NCI-H460 (cell line): ENCODE results near the gene CSTPP1. TPM values are rescaled to one million over a fixed set of nuclear protein-coding genes. Genes with fewer than 3 reads are reported as not detected.
"Not testable (repeated sequence)": the region's sequence is repeated elsewhere in the genome, so short reads cannot be mapped to it uniquely, and the experiment has no call there.

Experiments used
- DNase-seq: peaks from one replicate; pipeline ENCODE4 v3.0.0-alpha.2; 2016; ENCODE audit warnings: low read depth; ENCODE audit errors: extremely low read depth
- total RNA-seq: library from RNA; depleted of rRNA; stranded (reverse); fragments of >200 nt; shearing (Covaris generic); gene quantifications from 2 replicates; pipeline ENCODE4 v1.2.3, GENCODE V29; 2014

The CSTPP1 gene
- total RNA-seq, 1 experiment from 2014 or later: 16.4 TPM

DNA sequence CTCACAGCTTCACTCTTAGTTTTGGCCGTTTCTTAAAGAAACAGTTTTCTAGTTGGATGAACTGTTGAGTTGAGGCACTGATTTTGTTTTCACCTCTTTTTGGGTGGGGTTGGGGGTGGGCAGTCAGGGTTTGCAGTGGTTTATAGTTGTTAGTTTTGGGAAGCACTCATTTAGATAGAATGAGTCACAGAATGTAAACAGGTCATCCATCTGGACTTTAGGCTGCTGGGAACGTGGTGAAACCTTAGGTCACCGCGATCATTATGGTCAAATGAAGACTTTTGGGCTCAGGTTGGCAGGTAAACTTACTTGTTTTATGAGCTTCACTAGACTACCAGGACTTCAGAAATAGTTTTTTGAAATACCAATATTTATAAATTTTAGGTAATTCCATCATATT lies 48.4 kb downstream of the CSTPP1 start:
- no peak for DNase-seq

DNA sequence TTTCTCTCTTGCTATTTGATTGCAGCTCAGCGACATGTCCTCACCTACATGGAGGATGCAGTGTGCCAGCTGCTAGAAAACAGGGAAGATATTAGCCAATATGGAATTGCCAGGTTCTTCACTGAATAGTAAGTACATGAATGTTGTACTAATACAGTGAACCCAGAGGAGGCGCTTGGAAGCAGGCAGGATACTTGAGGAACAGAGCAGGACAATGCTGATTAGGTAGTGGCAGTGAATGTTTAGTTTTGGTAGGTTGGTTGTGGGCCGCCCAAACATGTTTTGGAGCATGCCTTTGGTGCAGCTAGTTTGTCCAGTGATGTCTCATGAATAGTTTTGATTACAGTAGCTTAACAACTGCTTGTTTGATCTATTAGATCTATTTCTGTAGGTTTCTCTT lies 50.6 kb downstream of the CSTPP1 start:
- no peak for DNase-seq

DNA sequence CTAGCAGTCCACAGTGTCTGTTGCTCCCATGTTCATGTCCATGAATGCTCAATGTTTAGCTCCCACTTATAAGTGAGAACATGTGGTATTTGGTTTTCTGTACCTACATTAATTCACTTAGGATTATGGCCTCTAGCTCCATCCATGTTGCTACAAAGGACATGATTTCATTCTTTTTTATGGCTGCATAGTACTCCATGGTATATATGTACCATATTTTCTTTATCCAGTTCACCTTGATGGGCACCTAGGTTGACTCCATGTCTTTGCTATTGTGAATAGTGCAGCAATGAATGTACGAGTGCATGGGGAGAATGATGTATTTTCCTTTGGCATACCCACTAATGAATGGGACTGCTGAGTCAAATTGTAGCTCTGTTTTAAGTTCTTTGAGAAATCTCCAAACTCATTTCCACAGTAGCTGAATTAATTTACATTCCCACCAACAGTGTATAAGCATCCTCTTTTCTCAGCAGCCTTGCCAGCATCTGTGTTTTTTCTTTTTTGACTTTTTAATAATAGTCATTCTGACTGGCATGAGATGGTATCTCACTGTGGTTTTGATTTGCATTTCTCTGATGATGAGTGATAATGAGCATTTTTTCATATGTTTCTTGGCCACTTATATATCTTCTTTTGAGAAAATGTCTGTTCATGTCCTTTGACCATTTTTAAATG lies 53.4 kb downstream of the CSTPP1 start:
- not testable (repeated sequence) for DNase-seq

DNA sequence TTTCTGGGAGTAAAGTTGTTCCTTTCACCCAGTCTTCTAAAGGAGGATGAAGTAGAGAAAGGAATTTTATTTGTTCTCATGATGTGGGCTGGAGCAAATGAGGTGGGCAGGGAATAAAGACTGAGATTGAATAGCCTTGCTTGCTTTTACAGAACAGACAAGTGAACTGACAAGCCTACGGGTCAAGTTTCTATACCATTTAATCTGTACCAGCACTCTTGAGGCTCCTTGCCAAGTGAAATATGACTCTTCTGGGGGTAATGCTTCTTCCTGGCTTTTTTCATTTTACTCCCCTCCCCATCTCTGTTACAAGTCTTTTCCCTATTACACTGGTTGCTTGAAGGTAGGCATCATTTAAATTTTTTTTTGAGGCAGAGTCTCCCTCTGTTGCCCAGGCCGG lies 54.8 kb downstream of the CSTPP1 start:
- DNase-seq: no peak

DNA sequence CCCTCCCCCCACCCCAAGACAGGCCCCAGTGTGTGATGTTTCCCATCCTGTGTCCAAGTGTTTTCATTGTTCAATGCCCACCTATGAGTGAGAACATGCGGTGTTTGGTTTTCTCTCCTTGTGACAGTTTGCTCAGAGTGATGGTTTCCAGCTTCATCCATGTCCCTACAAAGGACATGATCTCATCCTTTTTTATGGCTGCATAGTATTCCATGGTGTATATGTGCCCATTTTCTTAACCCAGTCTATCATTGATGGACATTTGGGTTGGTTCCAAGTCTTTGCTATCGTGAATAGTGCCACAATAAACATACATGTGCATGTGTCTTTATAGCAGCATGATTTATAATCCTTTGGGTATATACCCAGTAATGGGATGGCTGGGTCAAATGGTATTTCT lies 55.8 kb downstream of the CSTPP1 start:
- not testable (repeated sequence) for DNase-seq

DNA sequence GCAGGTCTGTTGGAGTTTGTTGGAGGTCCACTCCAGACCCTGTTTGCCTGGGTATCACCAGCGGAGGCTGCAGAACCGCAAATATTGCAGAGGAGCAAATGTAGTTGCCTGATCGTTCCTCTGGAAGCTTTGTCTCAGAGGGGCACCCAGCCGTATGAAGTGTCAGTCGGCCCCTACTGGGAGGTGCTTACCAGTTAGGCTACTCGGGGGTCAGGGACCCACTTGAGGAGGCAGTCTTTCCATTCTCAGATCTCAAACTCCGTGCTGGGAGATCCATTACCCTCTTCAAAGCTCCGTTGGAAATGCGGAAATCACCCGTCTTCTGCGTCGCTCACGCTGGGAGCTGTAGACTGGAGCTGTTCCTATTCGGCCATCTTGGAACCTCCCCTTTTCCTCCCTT lies 61.2 kb downstream of the CSTPP1 start:
- not testable (repeated sequence) for DNase-seq

DNA sequence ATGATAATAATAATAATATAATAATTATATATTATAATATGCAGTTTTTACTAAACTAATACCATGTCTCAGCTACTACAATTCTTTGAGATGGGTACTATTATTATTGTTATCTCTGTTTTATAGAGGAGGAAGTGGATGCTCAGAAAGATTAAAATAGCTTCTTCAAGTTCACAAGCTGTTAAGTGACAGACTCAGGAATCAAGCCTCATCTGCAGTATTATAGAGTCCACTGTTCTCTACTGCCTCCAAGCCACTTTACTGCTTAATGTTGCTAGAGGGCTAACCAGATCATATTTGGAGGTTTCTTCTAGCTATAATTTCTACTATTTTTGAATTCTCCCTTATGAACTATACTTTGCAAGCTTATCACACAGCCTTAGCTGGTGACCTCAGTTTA lies 62.7 kb downstream of the CSTPP1 start:
- DNase-seq: no peak

DNA sequence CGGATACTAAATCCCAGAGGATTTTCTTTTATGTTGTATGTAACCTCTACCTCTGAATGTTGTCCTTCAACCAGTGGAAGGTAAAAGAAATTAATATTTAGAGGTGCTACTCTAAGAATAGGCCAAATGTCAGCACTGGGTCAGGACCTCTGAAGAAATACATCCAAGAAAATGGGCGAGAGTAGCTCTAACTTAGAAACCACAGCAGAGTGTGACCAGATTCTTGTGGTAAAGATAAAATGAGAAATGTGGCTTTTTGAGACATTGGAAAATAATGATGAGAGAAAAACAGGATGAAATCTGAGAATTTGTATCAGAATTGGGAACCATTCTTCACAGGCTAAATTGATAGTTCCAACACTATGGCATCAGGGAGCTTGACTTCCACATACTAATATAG lies 63.5 kb downstream of the CSTPP1 start:
- DNase-seq: no peak

DNA sequence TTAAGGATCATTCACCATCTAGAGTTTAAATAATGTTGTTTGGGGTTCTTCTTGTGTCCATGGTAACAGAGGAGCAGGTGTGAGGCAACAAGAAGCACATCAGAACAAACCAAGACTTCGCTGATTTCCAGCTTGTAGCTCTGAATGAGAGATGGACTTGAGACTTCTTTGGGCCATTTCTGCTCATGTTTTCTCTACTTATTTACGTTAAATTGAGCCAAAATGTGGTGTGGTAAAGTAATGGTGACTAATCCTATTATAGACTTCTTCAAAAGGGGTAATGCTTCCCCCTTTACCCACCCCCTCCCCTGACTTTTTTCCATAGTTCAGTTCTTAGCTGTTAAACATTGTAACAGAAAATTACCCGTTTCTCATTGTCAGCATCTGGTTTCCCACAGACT lies 65.2 kb downstream of the CSTPP1 start:
- no peak for DNase-seq

DNA sequence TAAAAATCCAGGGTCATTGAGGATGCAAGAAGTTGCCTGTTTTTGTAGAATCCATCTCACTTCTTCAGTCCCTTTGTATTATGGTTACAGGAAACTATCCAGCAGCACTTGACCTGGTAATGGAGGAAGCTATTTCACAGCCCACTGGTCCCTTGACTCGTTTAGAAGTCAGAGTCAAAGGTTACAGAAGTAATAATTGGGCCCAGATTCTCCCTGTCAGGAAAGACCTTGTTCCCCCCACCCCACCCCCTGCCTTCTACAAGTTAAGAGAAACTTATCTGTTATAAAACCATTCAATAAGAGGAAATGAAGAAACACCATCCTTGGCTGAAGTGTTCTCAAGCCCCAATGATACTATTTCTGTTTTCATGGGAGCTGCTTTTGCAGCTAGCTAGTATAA lies 65.8 kb downstream of the CSTPP1 start:
- no peak for DNase-seq

DNA sequence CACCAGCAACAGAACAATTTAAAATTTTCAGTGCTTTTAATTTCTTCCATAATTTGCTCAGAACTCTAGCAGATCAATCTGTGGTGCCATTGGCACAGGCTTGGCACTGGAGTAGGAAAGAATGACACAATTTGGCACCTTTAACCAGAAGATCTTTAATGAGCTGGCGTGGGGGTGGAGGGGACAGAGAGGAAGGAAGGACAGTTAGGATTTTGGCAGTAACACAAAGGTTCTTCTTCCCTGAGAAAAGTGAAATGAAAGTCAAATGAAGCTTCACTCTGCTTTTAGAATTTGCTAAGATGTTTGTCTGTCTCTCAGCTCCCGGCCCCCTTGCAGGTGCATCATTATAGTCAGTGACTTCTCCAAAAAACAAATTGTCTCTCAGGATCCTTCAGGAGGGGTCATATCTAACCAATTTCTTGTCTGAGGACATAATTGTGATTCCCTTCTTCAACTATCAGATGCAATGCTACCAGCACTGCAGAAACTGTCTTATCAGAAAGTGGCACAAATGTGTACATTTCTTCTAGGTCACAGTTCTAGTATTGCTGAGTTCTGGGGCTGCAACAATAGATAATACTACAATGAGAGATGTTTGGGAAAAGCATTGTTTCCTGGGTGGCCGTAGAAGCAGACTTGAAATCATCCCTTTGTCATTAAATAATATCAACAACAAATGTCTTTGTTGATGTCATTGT lies 66.8 kb downstream of the CSTPP1 start:
- no peak for DNase-seq

DNA sequence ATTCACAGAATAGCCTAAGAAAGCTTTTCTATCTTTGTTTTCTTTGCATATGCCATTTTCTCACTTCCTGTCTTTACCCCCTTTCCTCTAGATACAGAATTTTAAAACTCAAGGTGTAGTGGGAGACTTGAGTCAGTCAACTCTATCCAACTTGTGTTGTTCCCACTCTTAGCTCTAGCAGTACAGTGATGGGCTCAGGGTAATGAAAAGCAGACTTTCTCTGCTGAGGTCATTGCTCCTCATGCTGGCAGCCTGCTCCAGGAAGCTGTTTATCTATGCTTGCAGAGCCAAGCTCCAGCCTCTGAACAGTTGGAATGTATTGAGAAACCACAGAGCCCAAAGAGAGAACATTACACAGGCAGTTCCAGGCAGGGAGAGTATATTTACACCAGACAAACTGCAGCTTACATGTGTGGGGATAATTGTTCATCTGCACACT lies 68.1 kb downstream of the CSTPP1 start:
- DNase-seq: no peak

DNA sequence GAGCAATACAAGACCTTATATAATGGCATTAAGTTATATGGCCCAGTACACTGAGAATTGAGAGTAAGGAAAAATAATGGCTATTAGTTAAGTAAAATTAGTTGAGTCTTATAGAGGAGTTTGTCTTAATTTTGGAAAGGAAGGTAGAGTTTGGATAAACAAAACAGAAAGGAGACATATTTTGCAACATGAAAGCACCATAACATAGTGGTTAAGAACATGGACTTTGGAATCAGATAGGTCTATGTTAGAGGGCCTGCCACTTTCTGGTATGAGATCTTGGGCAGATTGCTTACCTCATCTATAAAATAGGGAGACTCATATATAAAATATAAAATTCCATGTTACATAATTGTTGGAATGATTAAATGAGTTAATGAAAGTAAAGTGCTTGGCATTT lies 68.9 kb downstream of the CSTPP1 start:
- DNase-seq: no peak

DNA sequence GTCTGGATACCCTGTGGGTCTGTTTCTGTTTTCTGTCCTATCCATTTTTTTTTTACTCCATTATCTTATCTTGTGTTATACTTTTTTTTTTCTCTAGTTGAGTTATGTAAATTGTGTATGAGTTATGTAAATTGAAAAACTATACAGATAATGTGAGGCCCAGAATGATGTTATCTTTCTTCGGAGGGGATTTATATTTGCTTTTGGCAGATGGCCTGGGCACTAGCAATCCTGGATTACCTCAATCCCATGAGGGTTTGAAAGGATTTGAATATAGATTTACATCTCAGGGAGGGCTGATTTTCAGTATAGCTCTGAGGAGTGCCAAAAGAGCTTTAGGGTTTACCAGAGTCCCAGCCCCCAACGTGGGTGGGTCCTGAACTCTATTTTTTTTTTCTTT lies 71.0 kb downstream of the CSTPP1 start:
- DNase-seq: no peak

DNA sequence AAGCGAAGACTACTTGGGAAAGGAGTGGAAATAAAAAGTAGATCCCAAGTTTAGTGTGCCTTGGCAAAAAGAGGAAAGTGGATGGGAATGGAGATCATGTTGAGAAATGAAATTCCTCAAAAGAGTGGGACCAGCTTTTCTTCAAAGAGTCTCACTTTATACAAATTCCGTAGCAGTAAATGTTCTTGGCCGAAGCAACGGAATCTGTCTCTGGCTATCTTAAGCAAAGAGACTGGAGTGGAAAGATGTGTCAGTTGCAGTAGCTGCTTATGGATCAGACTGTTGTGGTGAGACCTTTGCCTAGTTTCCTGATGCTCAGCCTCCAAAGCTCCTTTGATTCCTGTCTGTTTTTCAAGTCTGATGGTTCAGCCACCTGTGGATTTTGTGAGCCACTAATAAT lies 73.6 kb downstream of the CSTPP1 start:
- DNase-seq: no peak

DNA sequence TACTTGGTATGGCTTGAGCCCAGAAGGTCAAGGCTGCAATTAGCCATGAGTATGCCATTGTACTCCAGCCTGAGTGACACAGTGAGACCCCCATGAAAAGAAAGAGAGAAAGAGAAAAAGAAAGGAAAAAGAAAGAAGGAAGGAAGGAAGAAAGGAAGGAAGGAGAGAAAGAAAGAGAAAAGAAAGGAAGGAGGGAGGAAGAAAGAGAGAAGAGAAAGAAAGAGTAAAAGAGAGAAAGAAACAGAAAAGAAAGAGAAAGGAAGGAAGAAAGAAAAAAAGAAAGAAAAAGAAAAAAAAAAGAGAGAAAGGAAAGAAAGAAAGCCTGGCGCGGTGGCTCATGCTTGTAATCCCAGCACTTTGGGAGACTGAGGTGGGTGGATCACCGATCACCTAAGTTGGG lies 77.5 kb downstream of the CSTPP1 start:
- DNase-seq: no peak

DNA sequence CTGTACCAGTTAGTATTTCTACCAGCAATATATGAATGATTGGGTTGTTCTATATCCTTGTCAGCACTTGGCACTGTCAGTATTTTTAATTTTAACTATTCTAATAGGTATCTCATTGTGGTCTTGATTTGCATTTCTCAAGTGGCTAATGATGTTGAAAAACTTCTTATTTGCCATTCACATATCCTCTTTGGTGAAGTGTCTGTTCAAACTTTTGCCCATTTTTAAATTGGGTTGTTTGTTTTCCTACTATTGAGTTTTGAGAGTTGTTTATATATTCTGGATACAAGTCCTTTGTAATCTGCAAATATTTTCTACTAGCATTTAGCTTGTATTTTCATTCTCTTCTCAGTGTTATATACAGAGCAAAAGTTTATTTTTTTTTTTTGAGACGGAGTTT lies 82.1 kb downstream of the CSTPP1 start:
- no peak for DNase-seq

DNA sequence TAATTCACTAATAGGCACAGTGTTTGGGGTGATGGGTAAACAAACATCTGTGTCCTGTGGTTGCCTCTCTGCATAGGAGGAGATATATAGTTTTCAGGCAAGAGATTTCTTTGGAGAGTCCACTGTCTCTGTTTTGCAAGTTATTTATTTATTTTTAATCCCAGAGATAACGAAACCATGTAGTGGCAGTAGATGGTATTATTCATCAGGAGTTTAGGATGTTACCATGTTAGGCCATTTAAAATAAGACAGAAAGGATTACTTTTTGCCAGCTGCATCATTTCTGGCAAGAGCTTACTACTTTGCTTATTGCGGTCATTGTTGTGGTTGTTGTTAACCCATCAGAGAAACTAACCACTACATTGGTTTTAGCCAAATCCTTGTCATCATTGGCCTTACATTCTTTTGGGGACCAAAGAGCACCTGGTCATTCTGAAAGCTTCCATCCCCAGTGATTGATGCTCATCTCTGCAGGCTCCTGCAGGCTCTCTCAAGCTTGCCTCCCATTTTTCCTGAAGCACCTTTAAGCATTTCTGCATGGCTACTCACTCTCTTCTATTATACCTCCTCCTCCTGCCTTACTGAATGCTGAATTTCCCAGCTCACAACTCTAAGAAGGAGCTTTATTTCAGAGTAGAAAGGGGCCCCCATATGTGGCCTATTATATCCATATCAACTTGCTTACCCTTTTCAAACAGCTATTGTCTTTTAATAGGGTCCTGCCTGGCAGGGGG lies 84.4 kb downstream of the CSTPP1 start:
- no peak for DNase-seq

DNA sequence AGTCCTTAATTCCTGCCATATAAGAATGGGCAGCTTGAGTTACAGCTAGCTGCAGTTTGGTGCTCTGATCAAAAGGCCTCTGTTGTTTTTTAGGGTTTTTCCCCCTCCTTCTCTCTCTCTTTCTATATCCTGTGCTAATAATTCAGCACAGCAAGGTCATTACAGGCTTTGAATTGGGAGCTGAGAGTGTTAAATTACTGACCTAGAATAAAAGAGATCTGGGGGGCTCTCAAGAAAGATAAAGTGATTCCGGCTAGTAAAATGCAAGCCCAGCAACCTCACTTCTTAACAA lies 84.9 kb downstream of the CSTPP1 start:
- DNase-seq: no peak

DNA sequence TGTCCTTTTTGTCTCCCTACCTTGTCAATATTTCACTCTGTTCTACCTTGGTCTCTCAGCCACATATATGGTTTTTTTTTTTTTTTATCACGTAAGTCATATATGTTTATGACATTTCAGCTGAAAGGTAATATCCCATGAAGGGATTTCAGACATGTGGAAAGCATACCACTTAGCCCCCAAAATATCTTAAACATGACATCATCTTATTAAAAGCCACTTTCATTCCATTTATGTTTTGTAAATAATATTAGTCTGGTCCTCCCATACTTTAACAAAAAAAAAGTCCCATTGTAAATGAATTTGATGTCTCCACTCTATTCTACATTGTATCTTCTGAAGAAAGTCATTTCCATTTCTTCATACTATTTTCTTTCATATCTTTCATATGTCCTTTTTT lies 85.4 kb downstream of the CSTPP1 start:
- DNase-seq: no peak

DNA sequence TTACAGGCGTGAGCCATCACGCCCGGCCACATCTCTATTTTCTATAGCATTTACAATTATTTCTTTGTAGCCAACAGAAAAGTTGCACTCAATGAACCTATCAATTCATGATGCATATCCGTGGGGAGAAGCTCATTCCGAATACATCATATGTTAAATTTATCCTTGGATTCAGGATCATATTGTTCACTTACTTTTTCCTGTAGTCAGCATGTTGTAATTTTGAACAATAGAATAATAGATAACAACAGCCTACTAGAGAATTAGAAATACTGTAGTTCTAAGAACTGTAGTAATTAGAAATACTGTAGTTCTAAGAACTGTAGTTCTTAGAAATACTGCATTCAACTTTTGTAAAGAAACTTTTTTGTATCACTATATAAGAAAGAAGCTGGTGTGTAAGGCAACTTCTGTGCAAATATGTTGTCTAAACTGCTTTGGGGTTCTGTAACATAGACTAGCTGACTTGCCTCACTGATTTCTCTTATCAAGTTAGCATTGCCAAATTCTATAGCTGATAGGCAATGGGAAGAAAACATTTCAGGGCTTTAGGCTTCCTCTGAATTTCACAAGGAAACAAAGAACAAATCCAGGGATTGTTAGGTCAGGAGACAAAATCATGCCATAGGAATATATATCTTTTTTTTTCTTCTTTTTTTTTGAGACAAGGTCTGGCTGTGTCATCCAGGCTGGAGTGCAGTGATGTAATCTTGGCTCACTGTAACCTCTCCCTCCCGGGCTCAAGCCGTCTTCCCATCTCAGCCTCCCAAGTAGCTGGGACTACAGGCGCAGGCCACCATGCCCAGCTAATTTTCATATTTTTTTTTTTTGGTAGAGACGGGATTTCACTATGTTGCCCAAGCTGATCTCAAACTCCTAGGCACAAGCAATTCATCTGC lies 91.9 kb downstream of the CSTPP1 start:
- DNase-seq: no peak
